Mononuclear cell (primary cell): ENCODE data around the gene DISP3. TPM values are rescaled to one million over a fixed set of nuclear protein-coding genes. Genes with fewer than 3 reads are reported as not detected.

Source experiments
- H3K27me3 ChIP-seq: 2 replicates; pipeline ENCODE4 v1.6.0; 2011; ENCODE audit warnings: low read length, control low read depth; ENCODE audit not compliant: insufficient read depth
- H3K4me1 ChIP-seq: 2 replicates; pipeline ENCODE4 v1.5.1; 2011; ENCODE audit warnings: mild to moderate bottlenecking, low read length, control low read depth; ENCODE audit not compliant: insufficient read depth
- H3K4me3 ChIP-seq: 2 replicates; pipeline ENCODE4 v1.5.1; 2011; ENCODE audit warnings: mild to moderate bottlenecking, low read length, moderate library complexity
- H3K9me3 ChIP-seq: 2 replicates; pipeline ENCODE4 v1.5.1; 2011; ENCODE audit warnings: low read depth, mild to moderate bottlenecking, control low read depth, low read length
- total RNA-seq: library from RNA; depleted of rRNA; stranded (reverse); fragments of >200 nt; gene quantifications from one replicate; pipeline ENCODE4 v1.2.3, GENCODE V29; 2012

Gene DISP3
- total RNA-seq, 1 donor = 0.21 TPM

GRCh38 chr1:11507309-11507708, 28.4 kb downstream of the DISP3 start:
- Histone ChIP-seq H3K4me1 (no peaks in the 10 kb centered on the region), H3K4me3 (no peak overlapping the region), H3K27me3 (no peaks in the 10 kb centered on the region), H3K9me3 (peaks cover 34% of the 10 kb centered on the region)

- H3K4me3 ChIP-seq = no peak overlapping the region
- H3K9me3 ChIP-seq = no peaks in the 10 kb centered on the region
- H3K4me1 ChIP-seq = no peaks in the 10 kb centered on the region
- no peaks in the 10 kb centered on the region for H3K27me3 ChIP-seq
These were observed 34.7 kb downstream of the DISP3 start for GRCh38 chr1:11513681-11514080.

- no peaks in the 10 kb centered on the region for H3K9me3 ChIP-seq
- no peaks in the 10 kb centered on the region for H3K27me3 ChIP-seq
- no peaks in the 10 kb centered on the region for H3K4me1 ChIP-seq
- no peak overlapping the region for H3K4me3 ChIP-seq
These were observed 35.4 kb downstream of the DISP3 start for GRCh38 chr1:11514366-11514765.

GRCh38 chr1:11515368-11516300, 36.7 kb downstream of the DISP3 start:
- Histone ChIP-seq H3K4me3 (no peak overlapping the region), H3K9me3 (no peaks in the 10 kb centered on the region), H3K27me3 (no peaks in the 10 kb centered on the region)

GRCh38 chr1:11516961-11517635, 38.1 kb downstream of the DISP3 start:
- no peaks in the 10 kb centered on the region for H3K27me3 ChIP-seq
- no peak overlapping the region for H3K4me3 ChIP-seq
- no peaks in the 10 kb centered on the region for H3K9me3 ChIP-seq
- H3K4me1 ChIP-seq = no peaks in the 10 kb centered on the region

More at GRCh38 chr1:11515368-11516300, 36.7 kb downstream of the DISP3 start:
- no peaks in the 10 kb centered on the region for H3K4me1 ChIP-seq

- H3K9me3 ChIP-seq = no peaks in the 10 kb centered on the region
- H3K27me3 ChIP-seq = no peaks in the 10 kb centered on the region
- no peaks in the 10 kb centered on the region for H3K4me1 ChIP-seq
- H3K4me3 ChIP-seq = no peak overlapping the region
These were observed 39.2 kb downstream of the DISP3 start for GRCh38 chr1:11518016-11518701.

- Histone ChIP-seq H3K4me3 (no peak overlapping the region), H3K9me3 (no peaks in the 10 kb centered on the region), H3K4me1 (no peaks in the 10 kb centered on the region), H3K27me3 (no peaks in the 10 kb centered on the region)
These were observed 40.1 kb downstream of the DISP3 start for GRCh38 chr1:11518791-11519628.

- Histone ChIP-seq H3K9me3 (no peaks in the 10 kb centered on the region), H3K4me3 (no peak overlapping the region), H3K4me1 (no peaks in the 10 kb centered on the region), H3K27me3 (no peaks in the 10 kb centered on the region)
These were observed 40.7 kb downstream of the DISP3 start for GRCh38 chr1:11519629-11520031.

GRCh38 chr1:11520531-11521233, 41.7 kb downstream of the DISP3 start:
- H3K4me1 ChIP-seq = no peaks in the 10 kb centered on the region
- no peaks in the 10 kb centered on the region for H3K27me3 ChIP-seq
- H3K4me3 ChIP-seq = no peak overlapping the region
- no peaks in the 10 kb centered on the region for H3K9me3 ChIP-seq

GRCh38 chr1:11521582-11522399, 42.8 kb downstream of the DISP3 start:
- Histone ChIP-seq H3K9me3 (no peaks in the 10 kb centered on the region), H3K4me3 (no peak overlapping the region), H3K4me1 (no peaks in the 10 kb centered on the region), H3K27me3 (no peaks in the 10 kb centered on the region)

GRCh38 chr1:11522400-11523235, 43.7 kb downstream of the DISP3 start:
- H3K4me1 ChIP-seq = no peaks in the 10 kb centered on the region
- H3K9me3 ChIP-seq = no peaks in the 10 kb centered on the region
- no peak overlapping the region for H3K4me3 ChIP-seq

GRCh38 chr1:11523261-11523660, 44.3 kb downstream of the DISP3 start:
- H3K4me3 ChIP-seq = no peak overlapping the region
- no peaks in the 10 kb centered on the region for H3K4me1 ChIP-seq
- no peaks in the 10 kb centered on the region for H3K27me3 ChIP-seq
- H3K9me3 ChIP-seq = no peaks in the 10 kb centered on the region

More at GRCh38 chr1:11522400-11523235, 43.7 kb downstream of the DISP3 start:
- no peaks in the 10 kb centered on the region for H3K27me3 ChIP-seq
